ENCODE measurements around the gene JAG2. TPM values are rescaled to one million over a fixed set of nuclear protein-coding genes. Genes with fewer than 3 reads are reported as not detected.

JAG2 gene
- total and polyA plus RNA-seq, 2 of the 13 experiments (the other 11 are each of a cell fraction or from before 2014, with no cell fraction given): 0.04 to 0.16 TPM

DNA sequence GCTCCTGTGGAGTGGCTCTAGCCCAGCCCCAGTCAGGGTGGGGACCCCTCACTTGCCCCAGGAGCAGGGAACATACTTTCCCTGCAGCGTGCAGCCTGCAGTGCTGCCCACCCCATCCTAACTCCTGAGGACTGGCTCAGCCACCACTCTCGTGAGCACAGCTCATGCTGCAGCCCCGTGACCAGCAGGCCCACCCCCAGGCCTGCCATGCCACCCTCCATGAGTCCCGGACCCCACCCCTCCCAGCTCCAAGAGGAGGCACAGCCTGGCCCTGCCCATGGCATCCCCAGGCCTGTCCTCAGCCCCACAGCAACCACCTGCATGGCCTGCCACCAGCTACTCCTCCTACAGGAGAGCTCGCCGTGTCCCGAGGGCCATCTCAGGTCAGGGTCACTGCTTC is 3.9 kb upstream of the JAG2 start:
- no peaks in the 10 kb centered on the region for H4K20me1 ChIP-seq (ENCODE audit: insufficient read depth, low read length)
- BruUV-seq (replicated peaks): no TSS peak
- no peak for DNase-seq (ENCODE audit: low spot score)
- H3K9ac ChIP-seq (ENCODE audit: insufficient read depth, low read depth, low read length): no peak overlapping the region
- no peak overlapping the region for H3K4me3 ChIP-seq (replicated peaks in 1 of 3; ENCODE audit: insufficient read depth in 1 of 3, low read depth in 2 of 3, low read length in 3 of 3)
- intact Hi-C loops (cut with micrococcal nuclease; ENCODE audit: unreplicated experiment): no loop called here
- no peaks in the 10 kb centered on the region for H3K4me1 ChIP-seq (ENCODE audit: insufficient read depth, low read length)
- TF ChIP-seq ZNF446 (CRISPR knock-in tag; IDR thresholded peaks at IDR 0.05) (no peak), ZNF672 (CRISPR knock-in tag; IDR thresholded peaks at IDR 0.05) (no peak), GATAD2A (CRISPR knock-in tag; IDR thresholded peaks at IDR 0.05) (no peak), ZNF101 (CRISPR knock-in tag; IDR thresholded peaks at IDR 0.05; ENCODE audit: borderline replicate concordance, low read depth) (no peak), CC2D1A (CRISPR knock-in tag; IDR thresholded peaks at IDR 0.05) (no peak), ZFP41 (CRISPR knock-in tag; IDR thresholded peaks at IDR 0.05; ENCODE audit: borderline replicate concordance) (no peak), ZNF160 (CRISPR knock-in tag; IDR thresholded peaks at IDR 0.05) (no peak), ZNF598 (CRISPR knock-in tag; IDR thresholded peaks at IDR 0.05; ENCODE audit: borderline replicate concordance) (no peak), POLR2AphosphoS2 (IDR thresholded peaks at IDR 0.05; ENCODE audit: low read depth, low read length) (no peak), KMT2A (CRISPR knock-in tag; IDR thresholded peaks at IDR 0.05) (no peak), AGO2 (optimal IDR thresholded peaks at IDR 0.05; ENCODE audit: low read depth, low read length) (no peak), ZNF709 (CRISPR knock-in tag; IDR thresholded peaks at IDR 0.05) (no peak), ASH2L (IDR thresholded peaks at IDR 0.05; ENCODE audit: insufficient read length, low read depth, low read length) (no peak)
- TF ChIP-seq, protein P1, sequence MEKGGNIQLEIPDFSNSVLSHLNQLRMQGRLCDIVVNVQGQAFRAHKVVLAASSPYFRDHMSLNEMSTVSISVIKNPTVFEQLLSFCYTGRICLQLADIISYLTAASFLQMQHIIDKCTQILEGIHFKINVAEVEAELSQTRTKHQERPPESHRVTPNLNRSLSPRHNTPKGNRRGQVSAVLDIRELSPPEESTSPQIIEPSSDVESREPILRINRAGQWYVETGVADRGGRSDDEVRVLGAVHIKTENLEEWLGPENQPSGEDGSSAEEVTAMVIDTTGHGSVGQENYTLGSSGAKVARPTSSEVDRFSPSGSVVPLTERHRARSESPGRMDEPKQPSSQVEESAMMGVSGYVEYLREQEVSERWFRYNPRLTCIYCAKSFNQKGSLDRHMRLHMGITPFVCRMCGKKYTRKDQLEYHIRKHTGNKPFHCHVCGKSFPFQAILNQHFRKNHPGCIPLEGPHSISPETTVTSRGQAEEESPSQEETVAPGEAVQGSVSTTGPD (CRISPR knock-in tag; IDR thresholded peaks at IDR 0.05): no peak
- TF ChIP-seq, protein P2, sequence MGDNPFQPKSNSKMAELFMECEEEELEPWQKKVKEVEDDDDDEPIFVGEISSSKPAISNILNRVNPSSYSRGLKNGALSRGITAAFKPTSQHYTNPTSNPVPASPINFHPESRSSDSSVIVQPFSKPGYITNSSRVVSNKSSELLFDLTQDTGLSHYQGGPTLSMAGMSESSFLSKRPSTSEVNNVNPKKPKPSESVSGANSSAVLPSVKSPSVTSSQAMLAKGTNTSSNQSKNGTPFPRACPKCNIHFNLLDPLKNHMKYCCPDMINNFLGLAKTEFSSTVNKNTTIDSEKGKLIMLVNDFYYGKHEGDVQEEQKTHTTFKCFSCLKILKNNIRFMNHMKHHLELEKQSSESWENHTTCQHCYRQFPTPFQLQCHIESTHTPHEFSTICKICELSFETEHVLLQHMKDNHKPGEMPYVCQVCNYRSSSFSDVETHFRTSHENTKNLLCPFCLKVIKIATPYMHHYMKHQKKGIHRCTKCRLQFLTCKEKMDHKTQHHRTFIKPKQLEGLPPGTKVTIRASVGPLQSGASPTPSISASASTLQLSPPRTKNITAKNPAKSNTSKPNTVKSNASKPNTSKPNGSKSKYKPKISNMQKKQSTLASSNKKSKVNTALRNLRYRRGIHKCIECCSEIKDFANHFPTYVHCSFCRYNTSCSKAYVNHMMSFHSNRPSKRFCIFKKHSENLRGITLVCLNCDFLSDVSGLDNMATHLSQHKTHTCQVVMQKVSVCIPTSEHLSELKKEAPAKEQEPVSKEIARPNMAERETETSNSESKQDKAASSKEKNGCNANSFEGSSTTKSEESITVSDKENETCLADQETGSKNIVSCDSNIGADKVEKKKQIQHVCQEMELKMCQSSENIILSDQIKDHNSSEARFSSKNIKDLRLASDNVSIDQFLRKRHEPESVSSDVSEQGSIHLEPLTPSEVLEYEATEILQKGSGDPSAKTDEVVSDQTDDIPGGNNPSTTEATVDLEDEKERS (CRISPR knock-in tag; IDR thresholded peaks at IDR 0.05): no peak
- peak; percentile 11; the same call in 1 of the 3 replicates for ATAC-seq
- no peaks in the 10 kb centered on the region for H3K79me2 ChIP-seq (ENCODE audit: insufficient read depth, low read length)
- no peaks in the 10 kb centered on the region for H3K36me3 ChIP-seq (replicated peaks in 1 of 2; ENCODE audit: control insufficient read depth in 1 of 2, insufficient read depth in 2 of 2, low read length in 2 of 2)
- no peak for FAIRE-seq
- peaks cover 26 to 85% of the 10 kb centered on the region in 2 experiments for H3K27me3 ChIP-seq (ENCODE audit: control insufficient read depth in 1 of 2, insufficient read depth in 2 of 2, low read length in 2 of 2)
- 25% methylated on average over 4 of the region's 7 CpGs for WGBS (ENCODE audit: low lambda C conversion rate)
- H2AFZ ChIP-seq (ENCODE audit: low read length): no peak overlapping the region
- CTCF ChIA-PET (ENCODE audit: low intra/inter-chr PET ratio, low total read pairs): no interaction called here
- no peak overlapping the region for H3K4me2 ChIP-seq (ENCODE audit: low read depth, low read length)
- H3K27ac ChIP-seq (ENCODE audit: extremely low read length, insufficient read depth, low read length): no peak overlapping the region
- in situ Hi-C loops (cut with HindIII; ENCODE audit: extremely low pct_ligation_motif_present, low pct_unique_long_range_greater_than_20kb): no loop called here
- no peaks in the 10 kb centered on the region for H3K9me3 ChIP-seq (ENCODE audit: low read length)
- POLR2A ChIA-PET: no interaction called here
